NCI-H2029 treated with DMSO at 0.1 percent for 48 hours (cell line): ENCODE results near the gene CNPY4.

Experiments
- DNase-seq: peaks from one replicate; lab custom pipeline; 2025; lab: John Stamatoyannopoulos, UW

The CNPY4 gene

DNA sequence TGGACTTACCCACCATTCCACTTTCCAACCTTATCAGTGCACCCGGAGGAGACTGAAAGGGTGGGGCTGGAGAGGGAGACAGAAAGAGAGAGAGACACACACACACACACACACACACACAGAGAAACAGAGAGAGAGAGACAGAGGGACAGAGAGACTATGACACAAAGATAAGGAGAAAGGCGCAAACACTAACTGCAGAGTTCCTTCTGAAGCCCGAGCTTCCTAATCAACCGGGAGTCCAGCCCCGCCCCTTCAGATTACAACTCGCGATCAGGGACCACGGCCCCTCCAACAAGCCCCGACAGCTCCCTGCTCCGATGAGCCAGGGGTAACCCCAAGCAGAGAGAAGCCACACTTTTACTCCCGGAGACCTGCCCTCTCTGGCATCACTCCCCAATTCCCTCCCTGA lies 48.5 kb downstream of the CNPY4 start:
- DNase-seq: no peak

DNA sequence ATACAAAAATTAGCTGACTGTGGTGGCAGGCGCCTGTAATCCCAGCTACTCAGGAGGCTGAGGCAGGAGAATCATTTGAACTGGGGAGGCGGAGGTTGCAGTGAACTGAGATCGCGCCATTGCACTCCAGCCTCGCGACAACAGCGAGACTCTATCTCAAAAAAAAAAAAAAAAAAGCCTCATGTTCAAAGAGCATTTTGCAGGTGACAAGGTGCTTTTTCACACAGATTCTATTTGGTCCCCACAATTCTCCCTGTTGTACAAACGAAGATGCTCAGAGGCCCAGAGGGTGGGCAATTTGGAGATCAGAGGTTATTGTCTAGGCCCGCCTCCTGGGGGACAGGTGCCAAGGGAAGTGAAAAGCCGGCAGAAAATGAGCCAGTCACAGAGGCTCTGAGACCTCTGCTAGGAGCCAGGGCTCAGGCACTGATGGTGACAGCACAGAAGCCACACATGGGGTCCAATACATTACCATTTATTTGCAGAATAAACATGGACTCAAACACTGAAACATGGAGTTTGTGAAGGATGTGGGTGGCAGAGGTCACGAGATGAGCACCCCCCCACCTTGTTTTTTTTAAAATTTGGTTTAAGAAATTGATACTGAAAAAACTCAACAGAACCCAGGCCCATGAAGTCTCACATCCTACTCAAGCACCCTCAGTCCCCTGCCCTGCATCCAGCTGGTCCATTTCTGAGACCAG lies 49.9 kb downstream of the CNPY4 start:
- DNase-seq: no peak

DNA sequence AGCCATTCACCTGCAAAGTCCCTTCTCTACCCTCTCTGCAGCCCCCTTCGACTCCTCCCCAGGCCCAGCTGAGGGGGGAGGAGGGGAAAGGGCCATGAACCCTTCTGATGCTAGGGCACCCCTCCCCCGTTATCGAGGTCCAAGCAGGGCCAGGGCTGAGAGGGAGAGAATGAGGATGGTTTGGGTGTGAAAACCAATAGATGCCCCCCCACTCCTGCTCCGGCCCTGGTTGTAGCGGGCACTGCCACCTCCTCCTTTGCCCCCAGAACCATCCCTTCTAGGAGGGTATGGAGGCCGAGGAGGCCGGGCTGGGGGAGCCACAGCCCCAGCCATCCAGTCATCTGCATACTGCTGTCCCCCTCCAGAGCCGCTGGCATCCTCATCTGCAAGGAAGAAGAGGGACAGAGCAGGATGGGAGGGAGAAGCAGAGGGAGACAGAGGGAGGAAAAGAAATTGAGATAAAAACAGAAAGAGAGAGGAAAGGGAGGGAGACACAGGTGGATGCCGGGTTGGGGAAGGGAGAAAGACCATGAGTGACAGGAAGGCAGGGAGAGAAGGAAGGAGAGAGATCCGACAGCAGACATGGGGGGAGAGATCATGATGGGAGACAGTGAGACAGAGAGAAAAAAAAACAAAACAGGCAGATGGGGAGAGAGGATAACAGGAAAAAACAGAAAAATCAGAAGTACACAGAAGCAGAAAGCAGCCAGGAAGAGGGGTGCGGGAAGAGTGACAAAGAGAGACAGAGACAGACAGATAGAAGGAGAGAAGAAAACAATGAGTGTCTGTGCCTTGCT lies 50.9 kb downstream of the CNPY4 start:
- no peak for DNase-seq

DNA sequence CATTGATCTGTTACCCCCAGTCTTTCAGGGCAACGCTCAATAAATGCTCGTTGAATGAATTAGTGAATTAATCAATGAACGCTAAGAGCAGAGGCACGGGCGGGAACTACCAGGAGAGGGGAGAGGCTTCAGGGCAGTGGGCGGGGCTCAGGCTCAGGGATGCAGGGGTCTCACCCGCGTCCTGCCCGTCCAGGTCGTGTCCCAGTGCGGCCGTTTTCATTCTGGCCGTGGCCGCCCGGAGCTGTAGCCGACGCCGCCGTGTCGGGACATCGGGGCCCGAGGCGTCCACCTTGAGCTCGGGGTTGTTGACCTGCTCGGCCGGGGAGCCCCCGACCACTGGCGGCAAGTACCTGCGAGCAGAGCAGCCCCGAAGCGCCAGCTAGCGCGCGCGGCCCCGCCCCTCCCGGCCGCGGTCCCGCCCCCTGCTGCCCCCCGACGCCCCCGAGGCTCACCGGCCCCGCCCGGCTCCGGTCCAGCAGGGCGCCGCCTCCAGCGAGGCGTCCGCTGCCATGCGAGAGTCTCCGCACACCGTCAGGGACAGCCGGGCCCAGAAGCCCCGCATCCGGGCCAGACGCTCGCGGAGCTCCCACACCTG lies 51.8 kb downstream of the CNPY4 start:
- no peak for DNase-seq

DNA sequence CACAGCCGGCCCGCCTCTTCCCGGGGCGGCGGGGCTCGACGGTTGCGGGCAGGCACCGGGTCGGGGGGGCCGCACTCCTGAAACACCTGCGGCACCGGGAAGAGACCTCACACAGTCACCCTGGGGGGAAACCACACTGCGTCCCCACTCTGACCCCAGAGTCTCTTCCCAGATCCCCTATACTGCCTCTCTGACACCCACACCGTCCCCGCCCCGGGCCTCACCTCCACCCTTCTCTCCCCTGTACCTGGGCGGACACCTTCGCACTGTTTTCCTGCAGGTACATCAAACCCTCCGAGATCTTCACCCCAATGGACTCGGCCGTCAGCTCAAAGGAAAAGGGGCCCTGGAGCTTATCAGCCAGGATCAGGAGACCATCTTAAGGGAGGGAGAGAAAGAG lies 52.4 kb downstream of the CNPY4 start:
- no peak for DNase-seq

DNA sequence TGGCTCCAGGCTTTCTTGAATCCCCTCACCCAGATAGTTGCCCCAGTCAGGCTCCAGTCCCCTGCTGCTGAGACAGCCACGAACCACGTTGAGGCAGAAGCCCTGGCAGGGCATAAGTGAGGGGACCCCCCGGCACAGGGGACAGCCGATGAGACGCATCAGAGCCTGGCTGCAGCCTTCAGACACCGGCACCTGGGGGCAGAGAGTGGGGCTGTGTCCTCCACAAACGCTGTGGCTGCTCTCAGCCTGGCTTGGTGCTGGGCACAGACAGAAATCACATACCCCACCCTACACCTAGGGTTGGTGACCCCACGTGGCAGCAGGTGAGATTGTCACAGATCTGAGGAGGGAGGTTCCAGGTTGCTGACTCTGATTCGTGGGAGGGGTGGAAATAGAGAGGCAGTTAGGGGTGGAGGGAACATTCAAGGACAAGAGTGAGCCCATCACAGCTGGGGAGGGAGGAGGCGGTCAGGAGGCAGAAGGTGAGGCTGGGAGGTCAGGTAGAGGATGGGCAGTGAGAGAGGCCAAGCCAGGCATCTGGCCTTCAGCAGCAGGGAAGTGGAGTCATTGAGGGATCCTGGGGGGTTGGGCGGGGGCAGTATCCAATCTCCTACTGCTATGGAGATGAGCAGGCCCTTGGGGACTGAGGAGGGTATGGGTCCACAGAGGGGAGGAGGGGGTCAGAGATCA lies 54.5 kb downstream of the CNPY4 start:
- no peak for DNase-seq

DNA sequence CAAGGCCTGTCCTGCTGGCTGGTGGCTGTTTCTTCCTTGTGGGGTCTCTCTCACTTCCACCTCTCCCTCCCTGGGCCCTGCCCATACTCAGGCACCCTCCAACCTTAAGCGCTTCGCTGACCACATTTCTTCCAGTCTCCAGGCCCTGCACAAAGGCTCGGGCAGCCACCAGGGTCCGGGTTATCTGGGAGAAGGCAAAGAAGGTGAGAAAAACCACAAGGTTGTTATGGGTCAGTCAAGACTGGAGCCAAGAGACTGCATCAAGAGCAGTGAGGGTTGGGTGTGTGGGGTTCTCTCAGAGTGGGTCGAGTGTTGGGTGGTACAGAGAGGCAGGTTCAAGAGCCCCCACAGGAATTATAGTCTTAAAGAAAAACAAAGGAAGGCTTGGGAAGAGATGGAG lies 55.1 kb downstream of the CNPY4 start:
- DNase-seq: no peak
